PC-9 (cell line): ENCODE measurements around the gene SVEP1.

ENCODE experiments used
- CTCF ChIP-seq: fragments of 200-600 bp; sonication (generic); conservative IDR thresholded peaks from 2 replicates; pipeline ENCODE4 v1.6.1; 2017; ENCODE audit warnings: mixed run types, antibody characterized with exemption, mild to moderate bottlenecking, moderate library complexity
- EZH2 ChIP-seq: fragments of 200-600 bp; sonication (generic); IDR thresholded peaks from 2 replicates; pipeline ENCODE4 v1.8.0; 2017; ENCODE audit warnings: antibody characterized with exemption, low read depth

GRCh38 chr9:110344821-110345220 is 234.7 kb downstream of the SVEP1 start:
- TF ChIP-seq CTCF = no peak
- TF ChIP-seq EZH2 = no peak
